Activated naive CD8-positive, alpha-beta T cell (primary cell): ENCODE data around the gene RAB3GAP1.
"Not testable (repeated sequence)": the region's sequence is repeated elsewhere in the genome, so short reads cannot be mapped to it uniquely, and the experiment has no call there.

Source experiments
- H3K27ac Mint-ChIP-seq: one replicate; pipeline ENCODE4 v1.8.0; 2021; ENCODE audit warnings: mixed read lengths
- H3K27me3 Mint-ChIP-seq: one replicate; pipeline ENCODE4 v1.8.0; 2021; ENCODE audit warnings: mixed read lengths
- H3K36me3 Mint-ChIP-seq: one replicate; pipeline ENCODE4 v1.8.0; 2021; ENCODE audit warnings: mixed read lengths
- H3K4me1 Mint-ChIP-seq: one replicate; pipeline ENCODE4 v1.8.0; 2021; ENCODE audit warnings: low read depth, mixed read lengths
- H3K4me3 Mint-ChIP-seq: one replicate; pipeline ENCODE4 v1.8.0; 2021; ENCODE audit warnings: mild to moderate bottlenecking, mixed read lengths
- H3K9me3 Mint-ChIP-seq: one replicate; pipeline ENCODE4 v1.8.0; 2021; ENCODE audit warnings: low read depth, mixed read lengths

RAB3GAP1 gene

GRCh38 chr2:135076556-135076955, 24.5 kb downstream of the RAB3GAP1 start:
- Mint-ChIP-seq H3K27ac (no peak overlapping the region), H3K36me3 (peaks cover 23% of the 10 kb centered on the region), H3K4me1 (peaks cover 29% of the 10 kb centered on the region), H3K9me3 (no peaks in the 10 kb centered on the region), H3K27me3 (no peaks in the 10 kb centered on the region), H3K4me3 (no peak overlapping the region)

GRCh38 chr2:135078417-135078816, 26.3 kb downstream of the RAB3GAP1 start:
- H3K27ac Mint-ChIP-seq = no peak overlapping the region
- no peaks in the 10 kb centered on the region for H3K9me3 Mint-ChIP-seq
- no peak overlapping the region for H3K4me3 Mint-ChIP-seq
- H3K36me3 Mint-ChIP-seq = peaks cover 17% of the 10 kb centered on the region
- peaks cover 25% of the 10 kb centered on the region for H3K4me1 Mint-ChIP-seq
- no peaks in the 10 kb centered on the region for H3K27me3 Mint-ChIP-seq

GRCh38 chr2:135086222-135086621, 34.1 kb downstream of the RAB3GAP1 start:
- Mint-ChIP-seq H3K27me3 (no peaks in the 10 kb centered on the region), H3K36me3 (peaks cover 31% of the 10 kb centered on the region), H3K27ac (no peak overlapping the region), H3K9me3 (peaks cover 8% of the 10 kb centered on the region), H3K4me1 (peaks cover 39% of the 10 kb centered on the region), H3K4me3 (no peak overlapping the region)

GRCh38 chr2:135089597-135089996, 37.5 kb downstream of the RAB3GAP1 start:
- not testable (repeated sequence) for H3K4me3 Mint-ChIP-seq, H3K27ac Mint-ChIP-seq, H3K27me3 Mint-ChIP-seq, H3K9me3 Mint-ChIP-seq
- Mint-ChIP-seq H3K36me3 (peaks cover 39% of the 10 kb centered on the region), H3K4me1 (peaks cover 33% of the 10 kb centered on the region)

- Mint-ChIP-seq H3K4me1 (peaks cover 17% of the 10 kb centered on the region), H3K36me3 (peaks cover 37% of the 10 kb centered on the region), H3K27ac (no peak overlapping the region), H3K9me3 (peaks cover 4% of the 10 kb centered on the region), H3K27me3 (no peaks in the 10 kb centered on the region), H3K4me3 (no peak overlapping the region)
Observed at GRCh38 chr2:135091681-135092080, 39.6 kb downstream of the RAB3GAP1 start.

- H3K4me3 Mint-ChIP-seq = no peak overlapping the region
- H3K9me3 Mint-ChIP-seq = peaks cover 4% of the 10 kb centered on the region
- H3K27me3 Mint-ChIP-seq = no peaks in the 10 kb centered on the region
- H3K27ac Mint-ChIP-seq = no peak overlapping the region
- H3K4me1 Mint-ChIP-seq = peaks cover 13% of the 10 kb centered on the region
- peaks cover 34% of the 10 kb centered on the region for H3K36me3 Mint-ChIP-seq
Observed at GRCh38 chr2:135093193-135093592, 41.1 kb downstream of the RAB3GAP1 start.

GRCh38 chr2:135093670-135094330, 41.7 kb downstream of the RAB3GAP1 start:
- peaks cover 4% of the 10 kb centered on the region for H3K9me3 Mint-ChIP-seq
- H3K27ac Mint-ChIP-seq = no peak overlapping the region
- peaks cover 33% of the 10 kb centered on the region for H3K36me3 Mint-ChIP-seq
- no peaks in the 10 kb centered on the region for H3K27me3 Mint-ChIP-seq
- H3K4me1 Mint-ChIP-seq = peaks cover 13% of the 10 kb centered on the region
- no peak overlapping the region for H3K4me3 Mint-ChIP-seq

GRCh38 chr2:135094508-135094907, 42.4 kb downstream of the RAB3GAP1 start:
- Mint-ChIP-seq H3K4me1 (peaks cover 17% of the 10 kb centered on the region), H3K9me3 (peaks cover under 1% of the 10 kb centered on the region), H3K4me3 (no peak overlapping the region), H3K27ac (no peak overlapping the region), H3K36me3 (peaks cover 26% of the 10 kb centered on the region), H3K27me3 (no peaks in the 10 kb centered on the region)

- Mint-ChIP-seq H3K4me3 (no peak overlapping the region), H3K9me3 (no peaks in the 10 kb centered on the region), H3K27ac (peak overlapping the region; percentile 48), H3K36me3 (peaks cover 23% of the 10 kb centered on the region), H3K4me1 (peaks cover 22% of the 10 kb centered on the region), H3K27me3 (no peaks in the 10 kb centered on the region)
Observed at GRCh38 chr2:135095591-135095990, 43.5 kb downstream of the RAB3GAP1 start.

- peaks cover 24% of the 10 kb centered on the region for H3K36me3 Mint-ChIP-seq
Observed at GRCh38 chr2:135096665-135097446, 44.8 kb downstream of the RAB3GAP1 start.

GRCh38 chr2:135097532-135098231, 45.6 kb downstream of the RAB3GAP1 start:
- Mint-ChIP-seq H3K27ac (peak overlapping the region; percentile 36), H3K4me3 (no peak overlapping the region), H3K36me3 (peaks cover 27% of the 10 kb centered on the region)

More at GRCh38 chr2:135096665-135097446, 44.8 kb downstream of the RAB3GAP1 start:
- Mint-ChIP-seq H3K4me1 (peaks cover 25% of the 10 kb centered on the region), H3K27me3 (no peaks in the 10 kb centered on the region), H3K9me3 (no peaks in the 10 kb centered on the region), H3K27ac (no peak overlapping the region), H3K4me3 (no peak overlapping the region)

GRCh38 chr2:135099802-135100483, 47.9 kb downstream of the RAB3GAP1 start:
- peak overlapping the region; percentile 34 for H3K27ac Mint-ChIP-seq

More at GRCh38 chr2:135097532-135098231, 45.6 kb downstream of the RAB3GAP1 start:
- Mint-ChIP-seq H3K9me3 (no peaks in the 10 kb centered on the region), H3K27me3 (no peaks in the 10 kb centered on the region), H3K4me1 (peaks cover 23% of the 10 kb centered on the region)

GRCh38 chr2:135103843-135104242, 51.8 kb downstream of the RAB3GAP1 start:
- Mint-ChIP-seq H3K36me3 (peaks cover 29% of the 10 kb centered on the region), H3K4me1 (peaks cover 29% of the 10 kb centered on the region), H3K27ac (peak overlapping the region; percentile 50), H3K27me3 (no peaks in the 10 kb centered on the region), H3K9me3 (peaks cover 4% of the 10 kb centered on the region), H3K4me3 (no peak overlapping the region)

More at GRCh38 chr2:135099802-135100483, 47.9 kb downstream of the RAB3GAP1 start:
- Mint-ChIP-seq H3K4me1 (peaks cover 30% of the 10 kb centered on the region), H3K27me3 (no peaks in the 10 kb centered on the region), H3K9me3 (peaks cover 4% of the 10 kb centered on the region), H3K36me3 (peaks cover 28% of the 10 kb centered on the region), H3K4me3 (no peak overlapping the region)

- H3K27me3 Mint-ChIP-seq, H3K4me3 Mint-ChIP-seq, H3K27ac Mint-ChIP-seq, H3K9me3 Mint-ChIP-seq: not testable (repeated sequence)
- peaks cover 31% of the 10 kb centered on the region for H3K36me3 Mint-ChIP-seq
- peaks cover 15% of the 10 kb centered on the region for H3K4me1 Mint-ChIP-seq
Observed at GRCh38 chr2:135105513-135106316, 53.6 kb downstream of the RAB3GAP1 start.
